Measurements from ENCODE around the gene SDF4.
A peak's percentile ranks its signal among the peaks of the same experiment; 100 is the strongest.

The SDF4 gene, protein sequence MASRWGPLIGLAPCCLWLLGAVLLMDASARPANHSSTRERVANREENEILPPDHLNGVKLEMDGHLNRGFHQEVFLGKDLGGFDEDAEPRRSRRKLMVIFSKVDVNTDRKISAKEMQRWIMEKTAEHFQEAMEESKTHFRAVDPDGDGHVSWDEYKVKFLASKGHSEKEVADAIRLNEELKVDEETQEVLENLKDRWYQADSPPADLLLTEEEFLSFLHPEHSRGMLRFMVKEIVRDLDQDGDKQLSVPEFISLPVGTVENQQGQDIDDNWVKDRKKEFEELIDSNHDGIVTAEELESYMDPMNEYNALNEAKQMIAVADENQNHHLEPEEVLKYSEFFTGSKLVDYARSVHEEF

DNA sequence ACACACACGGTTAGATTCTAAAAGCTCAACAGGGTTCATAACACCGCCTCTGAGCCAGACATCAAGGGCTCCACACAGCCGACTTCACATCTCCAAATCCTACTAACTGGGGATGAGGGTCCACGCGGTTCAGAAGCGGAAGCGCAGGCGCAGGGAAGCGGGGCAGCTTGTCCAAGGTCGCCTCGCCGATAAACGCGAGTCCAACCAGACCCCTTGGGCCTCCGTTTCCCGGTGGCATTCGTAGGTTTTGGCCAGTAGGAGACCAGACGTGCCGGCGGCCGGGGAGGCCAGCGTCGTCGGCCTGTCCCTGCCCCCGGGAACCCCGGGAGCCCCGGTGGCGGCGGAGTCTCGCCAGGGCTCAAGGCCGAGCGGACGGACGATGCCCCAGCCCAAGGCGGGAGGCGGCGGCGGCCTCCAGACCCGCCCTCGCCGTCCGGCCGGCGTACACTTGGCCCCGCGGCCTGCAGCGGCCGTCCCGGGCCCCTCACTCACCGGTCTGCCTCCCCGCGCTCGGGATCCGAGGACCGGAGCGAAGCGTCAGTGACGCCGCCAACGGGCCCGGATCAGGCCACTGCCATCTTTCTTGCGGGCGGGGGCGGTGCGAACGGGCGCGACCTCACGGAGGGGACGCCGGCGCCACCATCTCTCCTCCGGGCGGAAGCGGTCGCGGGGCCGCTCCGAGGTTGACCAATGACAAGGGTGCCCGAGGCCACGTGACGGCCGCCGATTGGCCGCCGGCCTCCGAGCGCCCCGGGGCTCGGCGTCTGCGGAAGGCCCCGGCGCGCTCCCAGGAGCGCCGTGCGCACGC, at the start of gene SDF4:
Gene SDF4 (minus strand): TSS at position 602 of the 808 bp plus-strand sequence. CDS start 3,229 bp downstream, outside the sequence.
- peak; percentile 96 for DNase-seq

DNA sequence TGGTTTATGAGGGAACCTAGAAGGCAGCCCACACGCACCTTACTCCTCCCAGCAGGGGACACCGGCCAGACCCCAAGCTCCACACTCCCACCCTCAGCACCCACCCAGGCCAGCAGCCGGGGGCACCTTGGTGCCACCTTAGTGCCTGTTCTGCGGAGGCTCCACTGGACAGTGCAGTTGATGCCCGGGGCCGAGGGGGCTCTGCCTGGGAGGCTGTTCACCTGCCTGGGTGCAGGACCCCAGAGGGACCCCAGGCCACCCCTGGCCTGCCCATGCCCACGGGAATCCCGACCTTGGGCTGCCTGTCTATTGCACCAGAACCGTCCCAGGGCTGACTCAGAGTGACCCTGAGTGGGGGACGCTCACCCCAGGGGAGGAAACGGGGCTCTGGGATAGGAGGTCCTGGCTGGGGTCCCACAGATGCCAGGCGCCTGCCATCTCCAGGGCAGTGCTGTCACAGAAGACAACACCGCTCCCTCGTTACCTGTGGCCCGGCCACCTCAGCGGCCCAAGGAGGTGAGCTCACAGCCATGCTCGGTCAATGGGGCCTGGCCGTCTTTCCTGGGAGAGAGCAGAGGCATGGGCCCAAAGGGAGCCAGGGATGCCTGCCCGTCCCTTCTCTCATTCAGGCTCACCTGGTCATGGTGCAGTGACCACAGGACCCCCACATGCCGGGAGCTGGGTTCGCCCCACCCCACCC, 49.1 kb upstream of the SDF4 start:
- no peak for DNase-seq

DNA sequence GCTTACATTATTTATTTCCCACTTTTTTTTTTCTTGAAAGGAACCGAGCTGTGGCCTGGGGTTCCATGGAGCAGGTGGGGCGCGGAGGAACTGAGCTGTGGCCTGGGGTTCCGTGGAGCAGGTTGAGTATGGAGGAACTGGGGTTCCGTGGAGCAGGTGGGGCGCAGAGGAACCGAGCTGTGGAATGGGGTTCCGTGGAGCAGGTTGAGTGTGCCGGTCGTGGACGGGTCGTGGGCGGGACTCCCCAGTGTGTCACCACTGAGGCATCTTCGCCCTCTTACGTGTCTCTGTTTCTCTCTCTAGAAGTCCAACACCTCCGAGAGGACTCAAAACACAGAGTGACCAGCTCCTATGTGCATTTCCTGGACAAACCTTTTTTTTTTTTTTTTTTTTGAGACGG, 47.2 kb upstream of the SDF4 start:
- no peak for DNase-seq

DNA sequence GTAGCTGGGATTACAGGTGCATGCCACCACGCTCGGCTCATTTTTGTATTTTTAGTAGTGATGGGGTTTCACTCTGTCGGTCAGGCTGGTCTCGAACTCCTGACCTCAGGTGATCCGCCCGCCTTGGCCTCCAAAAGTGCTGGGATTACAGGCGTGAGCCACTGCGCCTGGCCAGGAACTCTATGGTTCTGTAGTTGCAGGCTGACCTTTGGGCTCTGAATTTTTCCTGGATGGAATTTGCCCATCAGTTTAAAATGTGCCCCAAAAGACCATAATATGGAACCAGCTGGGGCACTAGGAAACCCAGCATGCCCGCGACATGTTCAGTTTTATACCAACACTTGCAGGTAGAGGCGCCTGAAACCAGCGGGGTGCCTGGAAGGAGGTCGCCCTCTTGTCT, 46.8 kb upstream of the SDF4 start:
- DNase-seq, result no peak

DNA sequence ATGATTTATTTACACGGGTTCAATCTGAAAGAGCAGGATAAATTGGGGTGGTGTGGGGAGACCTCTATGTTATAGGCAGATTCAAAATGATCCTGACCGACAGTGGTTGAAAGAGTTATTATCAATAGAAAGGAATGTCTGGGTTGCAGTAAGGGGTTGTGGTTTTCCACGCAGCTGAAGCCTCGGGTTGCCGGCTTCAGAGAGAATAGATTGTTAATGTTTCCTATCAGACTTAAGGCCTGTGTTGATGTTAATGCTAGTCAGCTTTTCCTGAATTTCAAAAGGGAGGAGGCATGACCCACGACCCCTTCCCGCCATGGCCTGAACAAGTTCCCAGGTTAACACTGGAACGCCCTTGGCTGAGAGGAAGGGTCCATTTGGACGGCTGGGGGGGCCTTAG, 44.0 kb upstream of the SDF4 start:
- no peak for DNase-seq

DNA sequence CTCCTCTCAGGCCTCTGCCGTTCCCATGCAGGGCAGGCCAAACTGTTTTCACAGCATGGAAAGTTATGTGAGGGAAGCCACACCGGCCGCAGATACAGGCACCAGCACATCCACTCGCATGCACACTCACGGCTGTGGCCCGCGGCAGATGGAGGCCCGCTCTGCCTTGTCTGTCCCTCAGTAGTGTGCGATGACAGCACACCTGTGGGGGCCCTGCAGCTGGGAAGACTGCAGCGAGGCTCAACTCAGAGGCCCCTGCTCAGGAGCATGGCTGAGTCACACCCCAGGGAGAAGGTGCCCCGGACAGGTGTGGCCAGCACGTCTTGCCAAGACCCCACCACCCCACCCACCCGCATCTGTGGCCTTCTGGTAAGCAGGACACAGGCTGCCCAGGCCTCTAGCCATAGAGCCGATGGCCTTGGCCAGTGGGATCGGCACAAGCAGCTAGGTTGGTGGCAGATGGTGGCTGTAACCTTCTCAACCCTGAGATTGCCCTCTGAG, 43.2 kb upstream of the SDF4 start:
- no peak for DNase-seq

DNA sequence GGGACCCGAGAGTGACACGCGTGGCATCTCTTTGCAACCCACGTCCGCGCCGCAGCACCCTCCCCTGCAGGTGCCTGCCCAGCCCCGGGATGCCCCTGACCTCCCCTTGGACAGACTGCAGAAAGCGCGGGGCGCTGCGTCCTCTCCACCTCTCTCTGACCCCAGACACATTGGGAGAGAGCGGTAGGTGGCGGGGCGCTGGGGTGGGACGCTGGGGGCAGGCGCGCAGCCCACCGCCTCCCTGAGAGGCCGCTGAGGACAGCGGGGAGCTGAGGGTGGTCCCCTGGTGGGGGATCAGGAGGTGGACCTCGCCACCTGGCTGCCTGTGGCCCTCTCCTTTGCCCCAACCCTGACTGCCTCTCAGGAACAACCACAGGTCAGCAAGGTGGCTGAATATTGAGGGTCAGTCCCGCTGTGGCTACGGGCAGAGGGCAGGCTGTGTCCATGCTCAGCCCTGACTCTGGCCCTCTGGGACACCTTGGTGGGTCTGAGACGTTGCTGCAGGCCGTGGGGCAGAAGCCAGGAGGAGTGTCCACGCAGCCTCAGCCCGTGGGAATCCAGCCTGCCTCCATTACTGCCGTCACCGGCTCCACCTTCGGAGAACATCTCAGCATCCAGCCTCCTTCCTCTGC, 42.6 kb upstream of the SDF4 start:
- no peak for DNase-seq

DNA sequence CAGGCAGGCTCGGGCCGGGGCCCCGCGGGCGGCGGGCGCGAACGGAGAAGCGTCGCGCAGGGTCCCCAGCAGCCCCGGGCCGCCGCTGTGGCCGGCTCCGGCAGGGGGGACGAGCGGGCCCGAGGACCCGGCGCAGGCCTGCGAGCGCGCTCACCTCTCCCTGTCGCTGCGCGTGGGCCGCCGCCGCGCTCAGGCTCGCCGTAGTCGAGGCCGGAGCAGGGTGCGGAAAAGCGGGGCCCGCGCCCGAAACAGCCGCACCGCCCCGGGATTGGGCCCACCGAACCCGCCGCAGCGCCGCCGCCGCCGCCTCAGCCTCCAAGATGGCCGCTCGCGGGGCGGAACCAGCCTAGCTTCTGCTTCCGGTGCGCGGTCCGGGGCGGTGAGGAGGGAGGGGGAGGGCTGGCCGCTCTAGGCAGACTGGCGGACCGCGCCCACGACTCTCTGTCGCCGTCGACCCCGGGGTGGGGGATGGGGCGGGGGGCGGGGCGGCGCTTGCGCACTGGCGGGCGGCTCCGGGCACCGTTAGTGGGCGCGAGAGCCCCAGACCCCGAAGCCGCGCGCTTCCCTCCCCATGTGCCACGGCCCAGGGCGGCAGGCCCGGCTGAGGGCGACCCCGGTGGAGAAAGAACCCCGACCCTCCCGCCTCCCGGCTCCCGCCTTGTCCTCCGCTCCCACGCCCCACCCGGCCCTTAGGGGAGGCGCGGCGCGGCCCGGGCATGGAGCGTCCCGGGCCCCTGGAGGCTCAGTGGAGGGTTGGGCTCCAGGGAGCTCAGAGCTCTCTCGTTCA, 41.9 kb upstream of the SDF4 start, which contains the start of gene UBE2J2:
Gene UBE2J2 (minus strand): TSS at position 343 of the 787 bp plus-strand sequence. CDS start 5,862 bp downstream, outside the sequence.
- DNase-seq, result peak; percentile 95

DNA sequence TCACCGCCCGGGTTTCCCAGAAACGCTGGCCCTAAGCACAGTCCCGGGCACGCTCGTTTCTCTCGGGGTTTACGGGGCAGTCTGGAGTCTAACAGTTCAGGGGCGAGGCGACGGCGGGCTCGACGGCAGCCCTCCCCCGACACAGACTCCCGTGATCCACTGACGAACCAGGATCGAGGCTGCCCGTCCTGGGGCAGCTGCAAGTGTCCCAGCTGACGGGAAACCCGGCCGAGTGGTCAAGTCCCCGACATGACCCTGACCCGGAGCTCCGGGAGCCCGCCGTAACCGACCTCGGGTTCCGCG, 41.4 kb upstream of the SDF4 start:
- no peak for DNase-seq

DNA sequence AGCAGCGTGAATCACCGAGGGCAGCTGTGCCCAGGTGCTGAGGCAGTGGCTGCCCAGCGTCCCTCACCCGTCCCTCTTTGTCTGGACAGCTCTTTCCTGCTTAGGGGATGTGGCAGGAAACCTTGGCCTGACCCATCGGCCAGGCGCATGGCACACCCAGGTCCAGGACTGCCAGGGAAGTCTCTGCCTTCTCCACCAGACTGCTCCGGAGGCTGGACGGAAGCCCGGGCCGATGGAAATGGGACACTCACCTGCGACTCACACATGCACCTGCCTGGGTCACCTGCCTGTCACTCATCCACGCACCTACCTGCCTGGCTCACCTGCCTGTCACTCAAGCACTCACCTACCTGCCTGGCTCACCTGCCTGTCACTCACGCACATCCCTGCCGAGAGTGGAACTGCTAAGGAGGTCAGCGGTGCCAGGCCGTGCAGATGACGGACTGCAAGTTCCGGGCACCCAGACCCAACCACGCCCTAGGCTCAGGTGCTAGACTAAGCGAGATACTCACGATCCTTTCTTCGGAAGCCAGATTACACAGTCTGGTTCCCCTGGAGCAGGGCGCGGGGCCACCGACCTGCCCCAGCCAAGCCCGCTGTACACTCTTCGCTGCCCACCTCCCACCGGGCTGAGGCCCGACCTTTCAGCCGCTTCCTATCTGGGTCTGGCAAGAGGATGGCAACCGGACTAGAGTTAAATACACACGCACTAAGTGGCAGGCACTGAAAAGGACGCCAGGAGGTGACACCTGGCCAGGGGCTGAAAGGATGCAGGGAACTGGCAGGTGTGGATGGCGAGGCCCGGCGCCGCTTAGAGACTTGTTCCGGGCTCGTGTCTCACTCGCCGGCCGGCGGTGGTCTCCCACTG, 40.8 kb upstream of the SDF4 start:
- no peak for DNase-seq

DNA sequence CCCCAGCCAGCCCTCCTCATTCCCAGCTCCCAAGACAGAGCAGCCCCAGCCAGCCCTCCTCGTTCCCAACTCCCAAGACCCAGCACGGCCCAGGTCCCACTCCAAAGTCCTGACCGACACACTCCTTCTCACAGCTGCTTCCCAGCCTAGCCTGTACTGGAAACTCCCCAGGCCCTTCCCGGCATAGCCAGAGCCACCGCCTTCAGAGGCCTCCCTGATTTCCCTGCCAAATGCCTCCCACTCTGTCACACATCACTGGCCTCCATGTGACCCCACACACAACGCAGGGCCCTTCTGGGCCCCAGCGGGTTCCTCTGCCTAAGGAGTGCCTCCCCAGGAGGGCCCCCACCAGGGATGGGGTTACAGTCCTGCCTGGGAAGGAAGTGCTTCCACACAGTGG, 39.0 kb upstream of the SDF4 start:
- DNase-seq, result no peak

DNA sequence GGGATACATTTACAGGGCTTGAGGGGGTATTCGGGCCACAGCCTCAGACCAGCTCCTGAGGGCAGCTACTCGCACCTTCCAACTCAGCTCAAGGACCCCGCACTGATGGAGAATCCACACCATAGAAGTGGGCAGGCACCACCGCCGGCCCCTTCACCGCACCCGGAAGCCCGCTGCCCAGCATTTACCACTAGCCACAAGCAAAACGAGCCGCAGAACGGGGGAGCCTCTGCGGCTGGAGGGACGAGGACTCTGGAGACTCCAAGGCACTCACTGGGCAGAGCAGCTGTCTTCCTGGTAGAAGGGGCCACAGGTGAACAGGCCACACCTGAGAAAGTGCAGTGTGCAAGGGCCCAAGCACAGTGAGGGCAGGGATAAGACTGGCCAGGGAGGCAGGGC, 36.5 kb upstream of the SDF4 start:
- DNase-seq, result no peak

DNA sequence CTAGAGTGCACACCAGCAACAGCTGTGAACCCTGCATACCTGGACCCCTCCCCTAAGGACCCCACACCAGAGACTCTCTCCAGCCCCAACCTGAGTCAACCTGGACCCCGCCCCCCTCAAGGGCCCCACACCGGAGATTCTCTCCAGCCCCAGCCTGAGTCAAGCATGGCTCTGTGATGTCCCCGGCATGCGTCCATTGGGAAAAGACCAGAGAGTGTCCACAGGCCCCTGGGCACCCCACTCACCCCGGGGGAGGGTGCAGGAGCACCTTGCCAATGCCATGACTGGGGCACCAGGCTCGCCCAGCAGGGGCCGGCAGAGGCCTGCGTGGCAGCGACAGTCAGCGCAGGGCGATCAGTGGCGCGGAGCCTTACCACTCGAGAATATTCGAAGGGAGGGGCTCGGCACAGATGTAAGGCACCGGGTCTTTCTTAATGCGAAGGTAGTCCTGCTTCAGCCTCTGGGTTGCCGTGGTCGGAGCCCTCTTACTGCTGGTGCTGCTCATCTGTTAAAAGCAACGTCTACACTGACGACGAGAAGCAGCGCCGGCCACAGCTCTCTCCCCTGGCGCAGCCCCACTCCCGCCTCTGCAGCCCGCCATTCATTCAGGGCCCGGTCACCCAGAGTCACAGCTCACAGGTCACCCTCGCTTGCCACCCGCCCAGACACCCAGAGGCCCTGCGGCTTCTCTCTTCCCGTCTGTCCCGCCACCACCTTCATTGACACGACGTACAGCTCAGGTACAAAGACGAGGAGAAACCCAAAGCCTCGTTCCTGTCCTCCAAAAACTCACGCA, 35.9 kb upstream of the SDF4 start:
- DNase-seq, result no peak

DNA sequence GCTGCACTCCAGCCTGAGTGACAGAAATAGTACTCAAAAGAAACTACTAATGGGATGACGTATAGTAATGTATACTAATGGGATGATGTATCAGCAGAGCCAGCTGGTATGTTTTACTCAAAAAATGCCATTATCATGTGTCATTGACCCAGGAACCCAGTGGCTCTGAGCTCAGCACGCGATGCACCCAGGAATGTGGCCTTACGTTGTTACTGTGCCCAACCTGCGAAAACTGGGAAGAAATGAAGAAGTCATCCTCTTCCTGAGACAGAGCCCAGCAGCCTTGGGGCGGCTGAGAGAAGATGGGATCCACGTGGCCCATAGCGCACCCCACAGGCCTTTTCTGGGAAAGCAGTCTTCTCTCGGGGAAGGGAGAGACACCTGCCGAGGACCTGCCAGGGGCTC, 33.1 kb upstream of the SDF4 start:
- DNase-seq, result peak in 1 of 2 experiments; percentile 35

DNA sequence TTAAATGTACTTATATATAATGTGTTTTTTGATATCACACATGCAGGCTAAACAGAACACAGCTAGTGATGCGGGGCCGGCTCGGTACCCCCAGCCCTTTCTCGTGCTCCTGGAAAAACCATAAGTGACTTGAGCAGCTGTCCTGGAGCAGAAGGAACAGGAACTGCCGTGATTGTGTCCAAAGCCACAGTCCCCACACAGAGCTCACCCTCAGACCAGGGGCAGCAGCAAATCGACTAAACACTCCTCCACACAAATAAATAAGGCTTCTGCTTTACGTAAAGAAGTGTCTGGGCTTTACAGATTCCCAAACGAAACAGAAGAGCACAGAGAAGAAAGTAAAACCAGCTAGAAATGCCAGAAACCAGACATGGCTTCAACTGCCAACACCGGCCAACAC, 32.2 kb upstream of the SDF4 start:
- DNase-seq, result no peak

DNA sequence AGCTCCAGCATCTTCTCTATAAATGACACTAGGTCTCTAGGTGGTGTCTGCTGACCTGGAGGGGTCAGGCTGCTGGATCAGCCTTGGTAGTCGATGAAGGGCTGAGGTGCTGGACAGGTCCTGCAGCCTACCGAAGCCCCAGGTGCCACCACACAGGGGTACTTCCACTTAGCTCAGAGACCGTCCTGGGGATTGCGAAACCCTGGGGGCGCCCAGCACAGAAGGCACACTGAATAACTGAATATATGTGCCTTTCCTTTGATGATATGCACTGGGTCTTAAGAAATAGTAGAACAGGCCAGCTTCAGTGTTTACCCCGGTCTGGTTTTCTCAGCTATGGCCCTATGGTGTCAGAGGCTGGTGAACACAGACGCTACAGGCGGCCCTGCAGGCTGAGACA, 31.0 kb upstream of the SDF4 start:
- DNase-seq, result no peak

DNA sequence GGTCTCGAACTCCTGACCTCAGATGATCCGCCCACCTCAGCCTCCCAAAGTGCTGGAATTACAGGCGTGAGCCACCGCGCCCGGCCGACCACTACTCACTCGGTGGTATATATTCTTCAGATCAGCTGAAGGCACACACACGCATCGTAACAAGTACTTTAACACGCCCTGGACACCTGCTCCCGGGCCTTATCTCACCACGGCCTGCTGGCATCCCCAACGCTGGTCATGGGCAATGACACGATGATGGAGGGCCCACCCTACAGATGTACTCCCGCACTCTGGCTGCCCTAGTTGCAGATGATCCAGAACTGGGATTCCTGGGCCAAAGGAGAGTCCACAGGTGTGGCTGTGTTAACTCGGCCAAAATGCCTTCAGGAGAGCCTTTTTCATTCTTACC, 30.3 kb upstream of the SDF4 start:
- no peak for DNase-seq

DNA sequence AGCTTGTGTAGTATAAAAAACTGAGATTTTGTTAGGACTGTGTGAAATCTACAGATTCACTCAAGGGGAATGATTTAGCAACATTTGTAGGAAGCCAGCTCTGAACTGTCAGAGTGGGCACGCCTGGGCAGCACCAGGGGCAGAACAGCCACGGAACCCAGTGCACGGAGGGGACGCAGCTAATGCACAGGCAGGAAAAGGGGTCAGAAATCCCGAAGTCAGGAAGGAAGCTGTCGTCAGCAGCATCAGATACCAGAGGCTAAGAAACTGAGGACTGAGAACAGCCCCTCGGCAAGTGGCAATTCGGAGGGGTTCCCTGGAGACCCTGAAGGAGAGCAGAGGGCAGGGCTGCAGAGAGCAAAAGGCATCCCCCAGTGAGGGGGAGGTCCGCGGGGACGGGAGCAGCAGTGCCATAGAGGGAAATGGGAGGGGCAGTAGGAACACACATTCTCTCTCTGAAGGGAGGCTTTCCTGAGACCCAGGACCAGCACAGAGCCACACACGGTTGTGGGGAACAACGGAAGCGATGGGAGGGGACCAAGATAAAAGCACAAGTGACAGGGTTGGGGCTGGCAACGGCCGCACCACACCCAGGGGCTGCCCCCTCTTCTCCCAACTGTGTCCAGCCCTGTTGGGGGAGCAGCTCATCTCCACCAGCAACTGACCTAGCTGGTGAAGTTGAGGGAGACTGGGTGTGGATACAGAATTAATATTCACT, 29.2 kb upstream of the SDF4 start:
- no peak for DNase-seq

DNA sequence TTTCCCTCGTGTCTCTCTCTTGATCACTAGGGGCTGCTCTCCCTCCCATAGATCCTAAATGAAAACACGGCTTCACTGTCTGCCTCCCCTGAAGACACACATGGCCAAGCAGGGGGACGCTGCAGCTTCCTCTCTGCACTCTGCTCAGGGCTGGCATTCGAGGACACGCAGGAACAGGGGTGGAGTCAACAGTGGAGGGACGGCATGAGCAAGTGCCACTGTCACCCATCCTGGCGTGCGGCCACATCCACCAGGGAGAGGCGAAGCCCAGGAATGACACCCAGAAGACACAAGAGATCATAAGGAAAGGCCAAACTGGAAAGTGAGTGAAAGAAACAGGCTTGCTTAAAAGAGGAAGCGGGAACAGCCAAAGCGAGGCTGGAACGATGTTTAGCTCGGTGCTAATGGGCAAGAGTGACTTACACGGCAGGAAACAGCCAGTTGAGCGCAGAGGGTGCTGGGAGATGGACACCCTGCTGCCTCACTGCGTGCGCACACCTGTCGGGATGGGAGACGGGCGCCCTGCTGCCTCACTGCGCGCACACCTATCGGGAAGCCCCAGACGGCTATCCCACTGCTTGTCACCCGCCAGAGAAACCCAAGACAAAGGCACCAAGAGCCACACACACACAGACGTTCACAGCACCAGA, 28.3 kb upstream of the SDF4 start:
- no peak for DNase-seq

All from activated CD4-positive, alpha-beta T cell treated with anti-CD3 and anti-CD28 coated beads, Interleukin-2, amount 50 U/mL, for 48 hours (primary cell).